GM18526 (cell line): ENCODE measurements around the gene COL9A2.

Experiments
- POLR2A ChIP-seq: IDR thresholded peaks from 3 replicates; pipeline ENCODE4 v1.6.1; 2011; ENCODE audit not compliant: insufficient read length; ENCODE audit errors: extremely low read depth

The COL9A2 gene

DNA sequence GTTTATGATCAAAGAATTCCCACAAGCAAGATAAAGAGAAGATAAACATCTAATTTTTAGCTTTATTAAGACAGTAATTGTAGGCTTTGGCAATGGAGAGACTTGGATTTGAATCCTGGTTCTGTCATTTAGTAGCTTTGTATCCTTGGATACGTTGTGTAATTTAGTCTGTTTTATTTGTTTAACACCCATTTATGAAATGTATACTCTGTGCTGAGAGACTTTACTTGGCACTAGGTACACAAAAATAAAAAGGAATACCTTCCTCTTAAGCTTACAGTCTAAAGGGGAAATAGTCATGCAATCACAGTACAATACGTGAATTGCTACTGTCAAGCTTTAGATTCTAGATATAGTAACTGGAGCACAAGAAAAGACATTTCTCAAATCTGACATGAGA lies 35.2 kb downstream of the COL9A2 start:
- no peak for TF ChIP-seq POLR2A

DNA sequence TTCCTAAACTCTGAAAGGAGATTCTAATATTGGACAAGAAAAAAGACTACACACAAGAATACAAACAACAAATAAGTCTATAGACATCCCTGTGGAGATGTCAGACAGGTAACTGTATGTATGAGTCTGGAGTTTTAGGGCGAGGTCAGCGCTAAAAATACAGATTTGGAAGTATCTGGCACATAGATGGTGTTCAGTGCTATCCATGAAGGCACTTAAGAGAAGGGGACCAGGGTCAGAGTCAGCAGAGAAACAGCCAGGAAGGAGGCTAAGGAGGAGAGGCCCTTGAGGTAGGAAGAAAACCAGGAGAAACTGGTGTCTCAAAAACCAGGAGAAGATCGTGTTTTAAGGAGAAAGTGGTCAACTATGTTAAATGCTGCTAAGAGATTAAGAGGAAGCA lies 41.0 kb downstream of the COL9A2 start:
- TF ChIP-seq POLR2A, result no peak

DNA sequence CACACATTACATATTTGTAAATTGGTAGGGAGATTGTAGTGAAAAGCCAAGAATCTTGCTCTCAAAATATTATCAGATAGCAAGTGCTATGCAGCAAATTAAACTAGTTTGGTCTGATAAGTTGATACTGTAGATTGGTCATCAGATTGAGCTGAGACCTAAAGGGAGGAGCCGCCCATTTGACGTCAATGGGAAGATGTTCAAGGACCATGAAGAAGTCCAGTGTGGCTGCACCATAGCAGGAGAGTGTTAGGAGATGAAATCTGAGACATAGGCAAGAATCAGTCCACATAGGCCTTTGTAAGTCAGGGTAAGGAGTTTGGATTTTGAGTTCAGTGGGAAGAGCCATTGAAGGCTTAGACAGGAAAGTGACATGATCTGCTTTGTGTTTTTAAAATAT lies 42.8 kb downstream of the COL9A2 start:
- TF ChIP-seq POLR2A, result no peak

DNA sequence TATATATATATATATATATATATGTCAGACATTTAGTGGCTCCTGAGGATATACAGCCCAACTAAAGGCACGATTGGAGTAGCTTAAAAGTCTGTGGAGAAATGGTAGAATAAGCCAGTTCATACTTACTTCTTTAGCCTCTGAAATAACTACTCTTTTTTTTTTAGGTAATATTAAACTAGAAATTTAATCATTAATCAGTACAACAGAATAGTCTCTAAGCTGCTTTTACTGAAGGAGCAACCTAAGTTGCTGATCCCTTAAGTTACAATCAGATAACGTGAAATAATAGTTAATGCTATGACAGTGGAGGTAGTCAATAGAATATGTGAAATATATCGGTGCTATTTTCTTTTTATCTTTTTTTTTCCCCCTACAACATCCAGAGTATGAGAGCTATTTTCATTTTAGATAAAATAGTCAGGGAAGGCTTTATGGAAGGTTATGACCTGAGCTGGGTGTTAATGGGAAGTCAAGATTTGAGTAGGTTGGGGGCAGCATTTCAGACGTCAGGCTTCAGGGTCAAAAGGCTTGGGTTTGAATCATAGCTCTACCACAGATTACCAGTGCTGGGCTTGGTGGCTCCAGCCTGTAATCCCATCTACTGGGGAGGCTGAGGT lies 43.4 kb downstream of the COL9A2 start:
- TF ChIP-seq POLR2A, result no peak

DNA sequence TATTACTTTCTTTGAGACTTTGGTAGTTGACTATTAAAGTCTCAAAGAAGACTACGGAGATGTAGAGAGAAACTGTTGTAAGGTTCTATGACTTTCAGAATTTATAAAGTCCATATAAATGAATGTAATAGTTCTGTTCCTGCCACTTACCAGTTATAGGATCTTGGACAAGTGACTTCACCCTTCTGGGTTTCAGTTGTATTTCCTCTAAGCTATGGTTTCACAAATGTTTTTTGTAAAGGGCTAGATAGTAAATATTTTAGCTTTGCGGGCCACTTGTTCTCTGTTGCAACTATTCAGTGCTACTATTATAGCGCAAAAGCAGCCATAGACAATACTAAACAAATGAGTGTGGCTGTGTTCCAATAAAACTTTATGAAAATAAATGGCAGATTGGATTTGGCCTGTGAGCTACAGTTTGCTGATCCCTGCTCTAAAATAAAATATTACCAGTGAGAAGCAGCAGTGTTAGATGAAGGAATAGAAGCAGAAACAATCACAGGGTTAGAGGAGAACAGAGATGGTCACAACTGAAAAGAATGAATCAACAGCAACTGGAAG lies 44.4 kb downstream of the COL9A2 start:
- TF ChIP-seq POLR2A, result no peak

DNA sequence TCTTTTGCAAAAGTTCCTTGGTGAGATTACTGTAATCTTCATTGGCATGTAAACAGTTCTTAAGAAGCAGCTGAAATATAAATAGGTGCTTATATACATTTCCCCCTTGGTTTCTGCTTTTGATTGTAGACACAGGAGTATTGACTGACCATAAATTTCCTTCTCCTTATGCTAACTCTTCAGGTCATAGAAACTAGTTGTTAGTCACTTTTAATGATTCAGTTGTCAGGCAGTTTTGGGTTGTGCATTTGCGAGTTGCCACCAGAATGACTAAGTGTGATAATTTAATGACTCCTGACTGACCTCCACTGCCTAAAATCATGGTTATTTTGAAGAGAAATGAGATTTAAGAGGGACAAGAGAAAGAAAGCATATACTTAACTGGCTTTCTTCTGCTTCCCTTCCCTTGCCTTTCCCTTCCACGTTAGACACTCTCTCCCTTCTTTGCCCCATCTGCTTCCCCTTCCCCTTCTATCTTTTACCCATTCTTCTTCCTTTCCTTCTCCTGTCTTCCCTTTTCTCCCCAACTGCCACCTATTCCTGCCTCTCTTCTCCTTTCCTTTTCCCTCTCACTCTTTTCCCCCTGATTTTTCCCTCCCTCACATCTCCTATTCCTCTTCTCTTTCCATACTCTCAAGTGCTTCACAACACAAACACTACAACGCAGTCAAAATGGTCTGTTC lies 46.8 kb downstream of the COL9A2 start:
- no peak for TF ChIP-seq POLR2A

DNA sequence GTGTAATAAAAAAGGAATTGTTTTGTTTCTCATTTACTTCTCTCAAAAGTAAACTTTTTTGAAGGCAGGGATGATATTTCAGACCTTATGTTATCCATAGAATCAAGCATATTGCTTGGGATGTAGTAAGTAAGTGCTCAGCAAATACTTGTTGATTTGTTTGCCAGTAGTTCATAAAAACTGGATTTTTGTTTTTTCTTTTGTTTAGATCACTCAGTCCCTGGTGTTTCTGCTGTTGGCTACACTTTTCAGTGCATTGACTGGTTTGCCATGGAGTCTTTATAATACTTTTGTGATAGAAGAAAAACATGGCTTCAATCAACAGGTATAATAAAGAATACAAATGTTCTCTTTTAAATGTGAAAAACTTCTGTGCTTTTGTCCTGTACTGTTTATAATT lies 48.9 kb downstream of the COL9A2 start:
- no peak for TF ChIP-seq POLR2A

DNA sequence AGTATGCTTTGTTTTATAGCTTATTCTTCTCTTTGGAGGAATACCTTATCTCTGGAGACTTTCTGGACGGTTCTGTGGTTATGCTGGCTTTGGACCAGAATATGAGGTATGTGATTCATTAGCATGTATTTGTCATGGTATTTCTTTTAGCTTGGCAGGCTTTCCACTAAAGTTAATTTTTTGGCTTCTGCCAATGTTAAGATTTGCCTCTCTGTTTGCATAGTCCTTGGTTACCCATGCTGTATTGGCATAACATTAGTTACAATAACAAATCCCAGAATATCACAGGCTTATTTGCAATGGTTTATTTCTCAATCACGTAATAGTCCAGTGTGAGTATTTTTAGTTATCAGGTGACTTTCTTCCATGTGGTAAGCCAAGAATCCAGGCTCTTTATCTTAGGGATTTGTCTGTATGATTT lies 49.3 kb downstream of the COL9A2 start:
- TF ChIP-seq POLR2A, result no peak

DNA sequence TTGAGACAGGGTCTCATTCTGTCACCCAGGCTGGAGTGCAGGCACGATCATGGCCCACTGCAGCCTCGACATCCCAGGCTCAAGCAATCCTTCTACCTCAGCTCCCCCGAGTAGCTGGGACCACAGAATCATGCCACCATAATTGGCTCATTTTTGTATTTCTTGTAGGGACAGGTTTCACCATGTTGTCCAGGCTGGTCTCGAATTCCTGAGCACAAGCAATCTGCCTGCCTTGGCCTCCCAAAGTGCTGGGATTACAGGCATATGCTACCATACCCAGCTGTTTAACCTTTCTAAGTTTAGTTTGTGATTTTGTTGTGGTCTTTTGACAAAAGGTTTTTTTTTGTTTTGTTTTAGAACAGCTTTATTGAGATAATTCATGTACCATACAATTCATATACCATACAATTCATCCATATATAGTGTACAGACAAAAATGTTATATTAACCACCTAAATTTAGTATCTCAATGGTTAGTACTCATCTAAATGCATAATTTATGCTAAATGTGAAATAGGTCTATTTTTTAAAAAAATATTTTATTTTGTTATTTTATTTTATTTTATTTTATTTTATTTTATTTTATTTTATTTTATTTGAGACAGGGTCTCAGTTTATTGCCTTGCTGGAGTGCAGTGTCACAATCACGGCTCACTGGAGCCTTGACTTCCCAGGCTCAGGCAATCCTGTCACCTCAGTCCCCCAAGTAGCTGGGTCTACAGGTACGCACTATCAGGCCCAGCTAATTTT lies 50.1 kb downstream of the COL9A2 start:
- no peak for TF ChIP-seq POLR2A

DNA sequence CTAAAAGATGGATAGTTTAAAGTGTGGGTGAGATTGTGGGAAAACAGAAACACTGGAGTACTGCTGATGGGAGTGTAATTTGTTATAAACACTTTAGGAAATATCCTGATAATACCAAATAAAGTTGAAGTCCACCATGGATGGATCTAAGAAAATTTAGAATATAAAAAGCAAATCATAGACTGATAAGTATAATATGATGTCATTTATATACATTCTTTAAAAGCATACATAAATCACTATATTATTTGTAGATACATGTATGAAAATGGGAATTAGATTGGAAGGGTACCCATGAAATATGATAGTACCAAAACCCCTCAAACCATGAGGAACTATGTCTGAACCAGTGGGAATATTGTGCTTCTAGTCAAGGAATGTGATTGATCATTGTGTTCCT lies 51.2 kb downstream of the COL9A2 start:
- no peak for TF ChIP-seq POLR2A

DNA sequence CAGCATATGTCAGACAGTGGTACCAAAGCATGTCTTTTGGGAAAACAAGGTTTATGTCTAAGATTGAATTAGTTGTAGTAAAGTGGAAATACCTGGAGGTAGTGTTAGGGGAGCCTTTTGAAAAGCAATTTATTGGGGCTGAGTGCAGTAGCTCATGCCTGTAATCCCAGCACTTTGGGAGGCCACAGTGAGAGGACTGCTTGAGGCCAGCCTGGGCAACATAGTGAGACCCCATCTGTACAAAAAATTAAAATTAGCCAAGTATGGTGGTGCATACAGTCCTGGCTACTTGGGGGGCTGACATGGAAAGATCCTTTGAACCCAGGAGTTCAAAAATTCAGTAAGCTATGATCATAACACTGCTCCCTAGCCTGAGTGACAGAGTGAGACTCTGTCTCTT lies 51.8 kb downstream of the COL9A2 start:
- TF ChIP-seq POLR2A, result no peak

DNA sequence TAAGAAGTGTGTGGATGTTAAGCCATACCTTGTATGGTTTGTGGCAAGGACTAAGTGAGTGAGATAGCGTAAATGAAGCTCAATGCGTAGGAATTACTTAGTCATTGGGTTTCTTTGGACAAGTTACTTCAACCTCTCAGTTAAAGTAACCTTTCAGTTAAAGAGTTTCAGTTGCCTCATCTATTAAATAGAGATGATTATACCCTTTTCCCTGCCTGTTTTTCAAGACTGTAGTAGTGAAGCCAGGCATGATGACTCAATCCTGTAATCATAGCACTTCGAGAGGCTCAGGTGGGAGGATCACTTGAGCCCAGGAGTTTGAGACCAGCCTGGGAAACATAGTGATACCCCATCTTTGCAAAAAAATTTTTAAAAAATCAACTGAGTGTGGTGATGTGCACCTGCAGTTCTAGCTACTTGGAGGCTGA lies 52.7 kb downstream of the COL9A2 start:
- no peak for TF ChIP-seq POLR2A

DNA sequence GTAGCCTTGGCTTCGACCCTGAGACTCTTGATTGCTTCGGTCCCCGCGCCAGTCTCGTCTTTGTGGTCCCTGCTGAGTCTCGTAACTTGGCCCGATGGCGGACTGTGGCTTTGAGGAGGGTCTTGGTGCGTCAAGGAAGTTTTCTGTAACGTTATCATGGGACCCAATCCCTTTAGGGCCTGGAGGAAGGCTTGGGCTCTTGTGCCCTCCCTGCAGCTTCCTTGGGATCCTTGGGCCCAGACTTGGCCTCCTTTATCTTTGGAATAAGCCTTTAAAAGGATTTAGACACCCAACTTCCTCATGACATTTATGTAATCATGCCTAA lies 58.7 kb downstream of the COL9A2 start:
- no peak for TF ChIP-seq POLR2A

DNA sequence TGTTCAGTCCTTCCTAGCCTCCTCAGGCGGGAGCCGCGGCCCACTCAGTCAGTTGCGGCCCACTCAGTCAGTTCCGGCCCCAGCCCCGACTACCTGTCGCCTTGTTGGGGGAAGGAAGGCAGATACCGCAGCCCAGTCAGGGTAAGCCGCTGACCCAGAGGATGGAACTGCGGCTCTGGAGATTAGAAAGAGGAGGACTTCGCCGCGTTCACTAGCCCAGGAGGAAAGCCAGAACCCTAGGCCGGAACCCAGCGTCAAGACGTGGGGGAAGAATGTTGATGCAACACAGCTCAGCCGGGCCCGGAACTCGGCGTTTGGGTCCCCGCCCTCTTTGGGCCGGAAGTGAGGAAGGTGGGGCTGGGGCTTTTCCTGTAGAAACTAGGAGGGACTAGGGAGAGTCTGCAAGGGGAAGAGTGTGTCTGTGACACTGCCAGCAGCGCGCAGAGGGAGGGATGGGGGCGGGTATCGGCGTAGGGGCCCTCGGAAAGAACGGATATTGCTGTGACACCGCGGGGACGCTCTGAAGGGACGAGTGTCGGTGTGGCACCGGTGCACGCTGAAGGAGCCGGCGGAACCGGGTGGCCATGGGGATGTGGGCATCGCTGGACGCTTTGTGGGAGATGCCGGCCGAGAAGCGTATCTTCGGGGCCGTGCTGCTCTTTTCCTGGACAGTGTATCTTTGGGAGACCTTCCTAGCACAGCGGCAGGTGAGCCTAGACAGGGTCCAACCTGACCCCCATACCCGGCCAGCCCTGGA lies 59.2 kb downstream of the COL9A2 start, which contains the start of gene ZMPSTE24:
ZMPSTE24 (plus strand) TSS at position 549 of the 757 bp plus-strand sequence; CDS start at position 585, 36 bp downstream.
- TF ChIP-seq POLR2A, result peak; percentile 71

DNA sequence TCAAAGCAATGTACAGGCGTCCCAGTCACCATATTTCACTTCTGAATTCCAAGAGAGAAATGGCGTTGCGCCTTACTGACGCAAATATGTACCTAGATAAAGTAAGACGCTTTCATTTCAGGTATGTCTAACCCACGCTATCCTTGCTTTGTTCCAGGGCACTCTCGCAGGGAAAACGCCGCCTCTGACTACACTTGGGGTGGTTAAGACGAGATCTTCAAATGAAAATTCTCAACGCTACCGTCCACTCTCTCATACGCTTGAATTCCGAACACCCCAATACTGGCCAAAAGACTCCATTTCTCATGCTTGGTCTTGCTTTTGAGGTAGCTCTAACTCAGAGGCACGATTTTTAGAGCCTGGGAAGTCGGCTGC lies 59.8 kb downstream of the COL9A2 start:
- TF ChIP-seq POLR2A, result no peak

DNA sequence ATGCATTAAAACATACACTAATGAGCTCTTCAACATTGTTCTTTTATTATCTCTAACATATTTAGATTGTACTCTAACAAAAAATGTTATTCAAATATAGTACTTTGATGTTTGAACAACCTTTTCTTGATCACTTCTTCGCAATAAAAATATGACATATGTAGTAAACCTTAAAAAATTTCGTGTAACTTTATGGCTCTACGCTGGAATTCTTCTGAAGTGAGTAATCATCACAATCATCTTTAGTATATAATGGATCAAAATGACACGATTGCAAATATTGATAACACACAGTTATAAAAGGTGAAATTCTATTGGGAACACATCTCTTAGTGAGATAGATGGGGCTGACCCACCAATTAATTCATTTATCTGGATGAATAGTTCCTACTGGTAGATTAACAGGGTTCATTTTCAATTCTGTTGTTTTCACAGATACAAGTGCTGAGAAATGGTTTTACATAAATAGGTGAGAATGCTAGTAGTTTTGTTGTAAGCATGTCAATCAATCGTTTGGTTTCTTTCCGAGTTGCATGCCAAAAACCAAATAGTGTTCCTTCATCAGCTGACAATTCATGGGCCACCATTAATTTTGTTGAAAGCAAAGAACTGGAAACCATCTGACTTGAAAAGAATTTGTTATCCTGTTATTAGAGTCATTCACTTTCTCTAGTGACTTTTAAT lies 60.5 kb downstream of the COL9A2 start:
- no peak for TF ChIP-seq POLR2A
